GM19372 (cell line): ENCODE results near the gene POLR1F.
A peak's percentile ranks its signal among the peaks of the same experiment; 100 is the strongest.
"Not testable (repeated sequence)": the region's sequence is repeated elsewhere in the genome, so short reads cannot be mapped to it uniquely, and the experiment has no call there.

Source experiments
- ATAC-seq: cut with Tn5 transposase; IDR thresholded peaks from one replicate; pipeline ENCODE4 v1.9.1; 2021; ENCODE audit warnings: mild to moderate bottlenecking, low read depth, moderate library complexity; ENCODE audit not compliant: unreplicated experiment

POLR1F gene, protein sequence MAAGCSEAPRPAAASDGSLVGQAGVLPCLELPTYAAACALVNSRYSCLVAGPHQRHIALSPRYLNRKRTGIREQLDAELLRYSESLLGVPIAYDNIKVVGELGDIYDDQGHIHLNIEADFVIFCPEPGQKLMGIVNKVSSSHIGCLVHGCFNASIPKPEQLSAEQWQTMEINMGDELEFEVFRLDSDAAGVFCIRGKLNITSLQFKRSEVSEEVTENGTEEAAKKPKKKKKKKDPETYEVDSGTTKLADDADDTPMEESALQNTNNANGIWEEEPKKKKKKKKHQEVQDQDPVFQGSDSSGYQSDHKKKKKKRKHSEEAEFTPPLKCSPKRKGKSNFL

DNA sequence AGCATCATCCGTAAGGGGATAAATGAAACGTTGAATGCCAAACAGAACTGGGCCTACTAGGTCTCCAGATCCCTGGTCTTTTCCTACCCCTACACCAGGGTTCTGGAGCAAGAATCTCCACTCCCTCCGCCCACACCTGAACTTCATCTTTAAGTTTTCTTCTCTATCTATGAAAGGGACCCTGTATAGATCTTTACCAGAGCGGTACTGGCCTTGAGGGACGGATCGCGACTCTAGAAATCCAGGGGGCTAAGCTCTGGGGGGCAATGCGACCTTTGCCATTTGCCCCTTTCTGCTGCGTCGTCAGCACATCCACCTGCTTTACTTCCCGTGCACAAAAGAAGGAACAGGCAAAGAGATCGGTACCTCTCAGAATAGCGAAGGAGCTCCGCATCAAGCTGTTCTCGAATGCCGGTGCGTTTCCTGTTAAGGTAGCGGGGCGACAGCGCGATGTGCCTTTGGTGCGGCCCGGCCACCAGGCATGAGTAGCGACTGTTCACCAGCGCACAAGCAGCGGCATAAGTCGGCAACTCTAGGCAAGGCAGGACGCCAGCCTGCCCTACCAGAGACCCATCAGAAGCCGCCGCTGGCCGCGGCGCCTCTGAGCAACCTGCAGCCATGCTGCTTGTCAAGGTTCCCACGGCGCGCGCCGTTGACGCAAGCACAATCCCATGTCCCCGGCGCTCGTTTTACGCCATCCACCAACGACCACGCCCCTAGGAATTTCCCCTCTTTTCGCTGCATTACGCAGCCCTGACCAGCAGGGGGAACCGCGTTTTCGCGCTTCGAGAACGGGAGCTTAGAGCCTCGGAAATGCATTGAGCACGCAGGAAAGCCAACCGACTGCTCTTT lies at the start of gene POLR1F:
Gene POLR1F, minus strand, starts transcription at position 641 of the 852 bp plus-strand sequence. Its CDS starts 21 bp downstream, at position 620.
- peak; percentile 98 for ATAC-seq

DNA sequence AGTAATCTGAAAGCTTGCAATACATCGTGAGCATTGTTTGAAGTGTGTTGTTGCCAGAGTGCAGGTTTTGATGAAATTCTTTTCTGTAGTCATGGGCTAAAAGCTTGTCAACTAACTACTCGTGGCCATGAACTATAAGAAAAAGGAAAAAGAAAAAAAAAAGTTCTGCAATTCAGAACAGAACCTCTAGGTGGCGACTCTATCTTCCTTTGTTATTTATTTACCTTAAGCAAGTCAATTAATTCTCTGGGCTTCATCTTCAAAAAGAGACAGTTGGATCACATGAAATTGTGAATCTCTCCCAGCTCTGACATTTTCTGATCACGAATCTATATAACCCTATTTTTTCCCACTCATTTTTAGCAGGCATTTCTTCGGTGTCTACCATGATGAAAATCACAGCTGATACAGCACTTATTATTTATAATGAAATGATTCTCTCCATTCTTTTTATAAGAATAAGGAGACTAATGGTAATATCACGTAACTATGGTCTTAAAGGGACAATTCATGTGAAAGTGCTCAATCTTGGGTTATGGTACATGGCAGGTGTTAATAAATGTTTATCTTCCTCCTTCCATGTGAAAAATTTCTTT lies 45.8 kb upstream of the POLR1F start:
- no peak for ATAC-seq

- no peak for ATAC-seq
These were observed 43.2 kb upstream of the POLR1F start for GRCh38 chr7:19752020-19752419.

GRCh38 chr7:19749658-19750057 lies 40.8 kb upstream of the POLR1F start:
- no peak for ATAC-seq

DNA sequence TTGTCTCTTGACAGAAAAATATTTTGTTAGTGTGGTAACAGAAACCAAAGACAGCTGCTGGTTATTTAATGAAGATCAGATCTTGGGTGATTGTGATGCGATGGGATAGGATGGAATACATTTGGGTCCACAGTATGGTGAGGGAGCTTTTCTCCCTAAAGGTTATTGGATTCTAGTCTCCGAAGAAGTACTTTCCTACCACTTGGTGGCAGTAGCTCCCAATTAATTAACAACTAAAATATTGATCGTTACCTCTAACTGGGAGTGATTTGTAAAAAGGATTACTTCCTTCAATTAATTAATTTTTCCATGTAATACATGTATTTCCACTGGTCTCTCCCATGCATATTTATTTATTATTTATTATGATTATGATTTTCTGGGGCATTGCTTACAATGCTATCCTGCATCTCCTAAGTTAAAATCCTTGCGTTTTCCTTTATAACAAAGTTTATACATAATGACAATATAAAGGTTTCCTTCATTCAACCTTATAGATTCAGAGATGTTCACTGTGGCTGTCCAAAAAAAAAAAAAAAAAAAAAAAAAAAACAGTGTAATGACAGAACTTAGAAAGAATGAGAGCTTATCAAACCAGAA lies 39.0 kb upstream of the POLR1F start:
- no peak for ATAC-seq

DNA sequence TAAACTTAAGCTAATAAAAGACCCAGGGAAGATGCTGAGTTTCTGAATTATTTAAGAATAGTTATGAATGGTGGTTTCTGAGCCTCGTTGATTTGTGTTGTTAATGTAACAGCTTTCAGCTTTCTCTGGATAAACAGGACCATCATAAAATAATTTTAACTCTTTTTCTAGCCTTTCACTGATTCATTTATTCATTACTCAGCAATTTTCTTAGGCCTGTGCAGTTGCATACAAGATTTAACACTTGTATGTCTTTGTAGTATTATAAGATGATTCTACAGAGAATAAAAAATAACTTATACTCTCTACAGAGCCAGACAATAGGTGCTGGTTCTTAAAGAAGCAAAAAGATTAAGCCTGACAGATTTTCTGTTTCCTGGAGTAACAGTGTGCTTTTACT lies 35.2 kb upstream of the POLR1F start:
- ATAC-seq = no peak

DNA sequence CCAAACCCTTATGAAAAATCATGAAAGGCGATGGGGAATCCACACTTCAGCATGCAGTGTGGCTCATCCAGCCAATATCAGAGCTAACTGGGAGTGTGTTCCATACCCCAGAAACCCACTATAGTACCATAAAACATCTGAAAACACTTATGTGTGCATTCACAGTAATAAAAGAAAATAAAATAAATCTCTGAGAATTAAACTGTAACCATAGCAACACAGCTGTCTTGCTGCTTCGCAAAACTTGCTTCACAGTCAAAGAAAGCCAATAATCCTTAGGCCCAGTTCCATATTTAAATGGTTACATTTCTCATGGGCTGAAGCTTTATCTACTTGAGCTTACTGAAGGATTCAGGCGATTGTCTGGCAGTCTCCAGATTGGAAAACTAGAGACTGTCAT lies 19.9 kb upstream of the POLR1F start:
- ATAC-seq = no peak

- no peak for ATAC-seq
These were observed 16.9 kb upstream of the POLR1F start for GRCh38 chr7:19725770-19726169.

DNA sequence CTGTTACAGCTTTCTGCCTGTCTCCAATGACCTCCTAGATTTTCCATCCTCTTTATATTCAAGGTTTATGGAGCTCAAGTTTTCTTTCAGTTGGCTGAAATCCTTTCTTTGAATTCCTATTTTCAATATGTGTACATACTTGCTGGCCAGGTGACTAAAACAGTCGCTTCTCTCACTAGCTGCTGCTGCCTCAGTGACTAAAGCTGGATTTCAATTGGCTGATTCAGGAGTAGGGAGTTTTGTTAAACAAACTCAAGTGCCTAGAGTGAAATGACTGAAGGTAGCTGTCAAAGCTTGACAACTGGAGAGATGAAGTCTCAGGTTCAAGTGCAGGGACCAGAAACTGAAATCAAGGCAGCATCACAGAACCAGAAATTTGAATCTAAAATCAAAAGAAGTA lies 6.7 kb upstream of the POLR1F start:
- no peak for ATAC-seq

GRCh38 chr7:19713676-19714075 lies 4.8 kb upstream of the POLR1F start:
- ATAC-seq = no peak

- no peak for ATAC-seq
These were observed 377 bp upstream of the POLR1F start for GRCh38 chr7:19709249-19709578.

- ATAC-seq = no peak
These were observed 1.6 kb downstream of the POLR1F start for GRCh38 chr7:19707240-19707639.

DNA sequence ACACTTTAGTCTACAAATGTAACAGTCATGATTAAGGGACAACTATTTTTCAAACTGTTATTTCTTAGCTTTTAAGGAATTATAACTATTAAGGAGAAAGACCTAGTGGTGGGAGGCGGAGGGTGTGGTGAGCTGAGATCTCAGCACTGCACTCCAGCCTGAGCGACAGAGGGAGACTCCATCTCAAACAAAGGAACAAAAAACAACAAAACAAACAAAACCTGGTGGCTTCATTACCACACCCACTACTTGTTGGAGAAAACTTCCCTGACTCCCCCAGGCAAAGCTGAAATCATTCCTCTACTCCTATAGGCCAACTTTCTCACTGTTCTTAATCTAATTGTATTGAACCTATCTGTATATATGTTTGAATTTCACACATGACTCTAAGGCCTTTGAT lies 3.2 kb downstream of the POLR1F start:
- no peak for ATAC-seq

DNA sequence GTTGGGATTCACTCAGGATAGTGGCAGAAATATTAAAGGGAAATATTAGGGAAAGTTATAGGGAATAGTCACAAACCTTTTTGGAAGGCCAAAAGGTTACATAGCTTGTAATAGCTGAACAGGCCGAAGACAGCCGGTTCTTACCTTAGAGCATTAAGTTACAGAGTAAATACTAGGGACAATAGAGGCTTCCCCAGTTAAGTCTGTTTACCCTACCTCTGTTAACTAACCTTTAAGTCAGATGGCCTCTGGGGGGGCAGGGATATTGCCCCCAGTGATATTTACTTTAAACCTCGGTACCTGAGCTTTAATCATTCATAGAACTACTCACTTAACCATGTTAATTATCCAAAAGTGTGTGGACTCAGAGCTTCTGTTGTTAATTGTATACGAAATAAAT lies 7.4 kb downstream of the POLR1F start:
- no peak for ATAC-seq

GRCh38 chr7:19700936-19701335 lies 7.9 kb downstream of the POLR1F start:
- ATAC-seq = no peak

DNA sequence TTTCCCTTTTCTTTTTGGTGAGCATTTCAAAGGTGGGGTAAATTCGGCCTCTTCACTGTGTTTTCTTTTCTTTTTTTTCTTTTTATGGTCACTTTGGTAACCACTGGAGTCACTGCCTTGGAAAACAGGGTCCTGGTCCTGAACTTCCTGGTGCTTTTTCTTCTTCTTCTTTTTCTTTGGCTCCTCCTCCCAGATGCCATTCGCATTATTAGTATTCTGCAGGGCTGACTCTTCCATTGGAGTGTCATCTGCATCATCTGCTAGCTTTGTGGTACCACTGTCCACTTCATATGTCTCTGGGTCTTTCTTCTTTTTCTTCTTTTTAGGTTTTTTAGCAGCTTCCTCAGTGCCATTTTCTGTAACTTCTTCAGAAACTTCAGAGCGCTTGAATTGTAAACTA lies 10.5 kb downstream of the POLR1F start:
- no peak for ATAC-seq

- ATAC-seq = no peak
These were observed 11.9 kb downstream of the POLR1F start for GRCh38 chr7:19696926-19697325.

GRCh38 chr7:19692111-19692828 lies 16.6 kb downstream of the POLR1F start:
- ATAC-seq = no peak

- no peak for ATAC-seq
These were observed 18.1 kb downstream of the POLR1F start for GRCh38 chr7:19690736-19691135.

DNA sequence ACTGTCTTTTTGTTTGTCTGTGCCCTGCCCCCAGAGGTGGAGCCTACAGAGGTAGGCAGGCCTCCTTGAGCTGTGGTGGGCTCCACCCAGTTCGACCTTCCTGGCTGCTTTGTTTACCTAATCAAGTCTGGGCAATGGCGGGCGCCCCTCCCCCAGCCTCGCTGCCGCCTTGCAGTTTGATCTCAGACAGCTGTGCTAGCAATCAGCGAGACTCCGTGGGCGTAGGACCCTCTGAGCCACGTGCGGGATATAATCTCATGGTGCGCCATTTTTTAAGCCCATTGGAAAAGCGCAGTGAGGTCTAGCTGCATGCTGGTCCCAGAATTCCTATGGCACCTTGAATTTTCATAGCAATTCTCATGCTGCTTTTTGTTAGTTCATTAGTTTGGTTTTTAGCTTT lies 19.7 kb downstream of the POLR1F start:
- not testable (repeated sequence) for ATAC-seq

- ATAC-seq = no peak
These were observed 27.2 kb downstream of the POLR1F start for GRCh38 chr7:19681596-19681995.
